ENCODE results near the gene PIK3R2.
"Not testable (repeated sequence)": the region's sequence is repeated elsewhere in the genome, so short reads cannot be mapped to it uniquely, and the experiment has no call there.

The PIK3R2 gene

DNA sequence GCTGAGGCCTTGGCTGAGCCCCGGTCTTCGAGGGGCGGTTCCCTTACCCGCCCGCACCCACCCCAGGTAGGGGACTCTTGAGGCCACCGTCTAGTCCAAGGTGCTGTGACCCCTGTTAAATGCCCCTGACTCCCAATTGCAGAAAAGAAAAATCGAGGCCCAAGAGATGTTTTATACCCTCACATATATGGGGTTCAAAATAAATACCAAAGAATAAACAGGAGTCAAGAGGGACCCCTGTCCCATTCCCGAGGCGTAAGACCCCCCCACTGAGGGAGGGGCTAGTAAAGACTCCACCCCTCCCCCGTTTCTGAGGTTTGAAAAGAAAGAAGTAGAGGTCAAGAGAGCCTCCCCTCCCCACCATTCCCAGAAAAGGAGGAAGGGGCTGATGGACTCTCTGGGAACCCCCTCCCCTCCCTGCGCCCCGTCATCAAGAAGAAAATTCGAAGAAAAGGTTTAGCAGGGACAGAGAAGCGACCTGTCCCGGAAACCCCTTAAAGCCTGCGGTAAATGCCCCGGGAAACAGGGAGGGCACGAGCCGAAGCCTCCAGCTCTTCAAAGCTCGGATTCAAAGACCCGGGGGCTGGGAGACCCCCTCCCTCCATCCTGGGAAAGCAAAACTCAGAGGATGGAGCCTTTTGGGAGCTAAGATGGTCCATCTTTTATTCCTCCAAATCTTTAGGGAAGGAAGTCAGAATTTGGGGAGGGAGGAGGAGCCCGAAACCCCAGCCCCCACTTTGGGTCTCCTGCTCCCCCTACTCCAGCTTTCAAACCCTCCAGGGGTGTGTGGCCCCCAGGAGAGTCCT is 51.6 kb downstream of the PIK3R2 start:
- no peaks in the 10 kb centered on the region for H3K27me3 ChIP-seq (ENCODE audit: control insufficient read depth, insufficient read depth, low read length)
- peaks cover 19% of the 10 kb centered on the region for H3K36me3 ChIP-seq (ENCODE audit: control insufficient read depth, insufficient read depth, low read length)
- peak overlapping the region; percentile 78 for H3K4me3 ChIP-seq (ENCODE audit: low read depth, low read length)
- H3K4me1 ChIP-seq (ENCODE audit: control insufficient read depth, insufficient read depth, low read length) = peaks cover 9% of the 10 kb centered on the region
- peak overlapping the region; percentile 74 for H3K9ac ChIP-seq (ENCODE audit: low read depth, low read length)
- H3K9me3 ChIP-seq (ENCODE audit: control insufficient read depth, insufficient read depth, low read length) = no peaks in the 10 kb centered on the region
- peak overlapping the region; percentile 98 for H3K27ac ChIP-seq (ENCODE audit: low read depth, low read length)

DNA sequence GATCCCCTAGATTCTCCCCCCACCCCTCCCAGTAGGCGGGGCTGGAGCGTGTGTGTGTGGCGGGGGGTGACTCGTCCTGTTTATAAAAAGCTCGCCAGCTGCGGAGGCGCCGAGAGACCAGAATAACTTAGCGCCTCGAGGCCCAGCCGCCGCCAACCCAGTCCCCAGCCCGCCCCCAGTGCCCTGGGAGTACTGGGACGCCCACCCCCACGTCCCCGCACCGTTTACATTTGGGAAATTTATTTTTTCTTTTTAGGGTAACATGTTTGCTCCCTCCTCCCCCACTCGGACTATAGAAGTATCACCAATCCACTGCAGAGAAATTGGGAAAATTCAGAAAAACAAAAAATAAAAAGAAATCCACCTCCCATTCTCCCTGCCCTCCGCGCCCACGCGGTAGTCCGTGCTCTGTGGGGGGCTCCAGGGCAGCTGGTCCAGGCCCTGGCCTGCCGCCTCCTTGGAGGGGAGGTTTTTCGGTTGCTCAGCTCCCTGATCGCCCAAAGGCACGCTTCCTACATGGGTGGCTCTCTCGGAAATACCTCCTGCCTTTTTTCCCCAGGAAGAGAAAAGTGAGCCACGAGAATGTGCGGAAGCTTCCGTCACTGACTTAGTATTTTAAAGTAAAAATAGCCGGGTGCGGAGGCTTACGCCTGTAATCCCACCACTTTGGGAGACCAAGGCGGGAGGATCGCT is 52.4 kb downstream of the PIK3R2 start:
- peak overlapping the region; percentile 78 for H3K4me3 ChIP-seq (ENCODE audit: low read depth, low read length)
- peak overlapping the region; percentile 74 for H3K9ac ChIP-seq (ENCODE audit: low read depth, low read length)
- peaks cover 12% of the 10 kb centered on the region for H3K36me3 ChIP-seq (ENCODE audit: control insufficient read depth, insufficient read depth, low read length)
- no peaks in the 10 kb centered on the region for H3K9me3 ChIP-seq (ENCODE audit: control insufficient read depth, insufficient read depth, low read length)
- H3K27me3 ChIP-seq (ENCODE audit: control insufficient read depth, insufficient read depth, low read length) = no peaks in the 10 kb centered on the region
- peaks cover 9% of the 10 kb centered on the region for H3K4me1 ChIP-seq (ENCODE audit: control insufficient read depth, insufficient read depth, low read length)
- peak overlapping the region; percentile 98 for H3K27ac ChIP-seq (ENCODE audit: low read depth, low read length)

DNA sequence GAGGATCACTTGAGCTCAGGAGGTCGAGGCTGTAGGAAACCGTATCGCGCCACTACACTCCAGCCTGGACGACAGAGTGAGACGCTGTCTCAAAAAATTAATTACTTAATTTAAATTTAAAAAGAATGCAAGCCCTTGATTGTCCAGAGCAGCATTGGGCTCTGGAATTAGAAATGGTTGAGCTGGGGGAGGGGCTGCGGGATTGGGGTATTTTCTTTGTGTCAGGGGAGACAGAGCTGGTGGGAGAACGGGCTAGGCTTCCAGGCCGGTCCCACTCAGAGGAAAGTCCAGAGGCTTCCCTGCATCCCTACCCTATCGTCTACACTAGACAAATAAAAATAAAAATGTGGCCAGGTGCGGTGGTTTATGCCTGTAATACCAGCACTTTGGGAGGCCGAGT is 53.1 kb downstream of the PIK3R2 start:
- Histone ChIP-seq H3K9ac (ENCODE audit: low read depth, low read length) (0 out of 2 replicates have a peak overlapping the region, but pooled peaks have one; percentile 74), H3K27ac (ENCODE audit: low read depth, low read length) (peak overlapping the region; percentile 98), H3K27me3 (ENCODE audit: control insufficient read depth, insufficient read depth, low read length) (no peaks in the 10 kb centered on the region)

DNA sequence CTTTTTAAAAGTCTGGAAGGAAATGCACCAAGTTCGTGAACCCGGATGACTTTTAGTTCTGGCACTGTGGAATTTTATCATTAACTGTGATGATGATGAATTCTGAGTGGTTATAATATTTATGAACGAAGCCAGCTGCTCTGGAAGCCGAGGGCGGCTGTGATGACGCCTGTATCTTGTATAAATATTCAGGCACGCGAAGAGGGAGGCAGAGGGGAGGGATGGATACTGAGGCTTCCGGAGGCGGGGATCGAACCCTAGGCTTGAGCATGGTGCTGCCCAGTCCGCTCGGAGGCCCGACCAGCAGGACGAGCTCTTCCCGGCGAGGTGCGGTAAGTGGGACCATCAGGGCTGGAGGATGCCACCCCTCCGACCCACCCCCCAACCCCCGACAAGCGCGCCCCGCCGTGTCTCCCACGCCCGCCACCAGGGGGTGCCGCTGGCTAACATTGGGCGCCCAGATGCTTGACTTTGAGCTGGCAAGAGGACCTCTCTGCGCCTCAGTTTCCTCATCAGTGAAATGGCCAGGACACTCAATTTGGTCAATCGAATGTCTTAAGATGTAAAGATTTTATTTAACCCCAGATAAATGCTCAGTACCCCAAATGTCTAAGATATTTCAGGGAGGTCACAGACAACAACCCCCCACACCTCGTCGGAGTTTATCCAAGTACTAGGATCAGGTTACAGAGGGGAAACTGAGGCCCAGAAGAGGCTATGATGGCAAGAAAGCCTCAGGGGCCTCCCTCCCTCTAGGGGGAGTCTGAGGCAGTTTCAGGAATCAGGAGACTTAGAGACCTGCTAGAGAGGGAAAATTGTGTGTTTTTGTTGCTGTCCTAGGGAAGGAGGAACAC is 55.4 kb downstream of the PIK3R2 start:
- Histone ChIP-seq H3K9ac (ENCODE audit: low read depth, low read length) (no peak overlapping the region), H3K4me3 (ENCODE audit: low read depth, low read length) (no peak overlapping the region), H3K4me1 (ENCODE audit: control insufficient read depth, insufficient read depth, low read length) (peaks cover 9% of the 10 kb centered on the region), H3K36me3 (ENCODE audit: control insufficient read depth, insufficient read depth, low read length) (no peaks in the 10 kb centered on the region), H3K27me3 (ENCODE audit: control insufficient read depth, insufficient read depth, low read length) (no peaks in the 10 kb centered on the region), H3K9me3 (ENCODE audit: control insufficient read depth, insufficient read depth, low read length) (no peaks in the 10 kb centered on the region), H3K27ac (ENCODE audit: low read depth, low read length) (no peak overlapping the region)

More for the DNA sequence above, 53.1 kb downstream of the PIK3R2 start:
- Histone ChIP-seq H3K4me3 (ENCODE audit: low read depth, low read length) (peak overlapping the region; percentile 78; the same call in 1 of the 2 replicates), H3K9me3 (ENCODE audit: control insufficient read depth, insufficient read depth, low read length) (no peaks in the 10 kb centered on the region), H3K4me1 (ENCODE audit: control insufficient read depth, insufficient read depth, low read length) (peaks cover 9% of the 10 kb centered on the region), H3K36me3 (ENCODE audit: control insufficient read depth, insufficient read depth, low read length) (peaks cover 8% of the 10 kb centered on the region)

DNA sequence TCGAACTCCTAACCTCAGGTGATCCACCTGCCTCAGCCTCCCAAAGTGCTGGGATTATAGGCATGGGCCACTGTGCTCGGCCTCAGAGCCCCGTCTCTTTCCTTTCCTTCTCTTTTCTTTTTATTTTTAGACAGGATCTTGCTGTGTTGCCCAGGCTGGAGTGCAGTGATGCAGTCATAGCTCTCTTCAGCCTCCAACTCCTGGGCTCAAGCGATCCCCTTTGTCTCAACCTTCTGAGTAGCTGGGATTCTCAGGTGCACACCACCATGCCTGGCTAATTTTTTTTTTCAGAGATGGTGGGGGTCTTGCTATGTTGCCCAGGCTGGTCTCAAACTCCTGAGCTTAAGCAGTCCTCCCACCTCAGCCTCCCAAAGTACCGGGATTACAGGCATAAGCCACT is 56.9 kb downstream of the PIK3R2 start:
- H3K9ac ChIP-seq (ENCODE audit: low read depth, low read length); H3K36me3 ChIP-seq (ENCODE audit: control insufficient read depth, insufficient read depth, low read length); H3K27me3 ChIP-seq (ENCODE audit: control insufficient read depth, insufficient read depth, low read length); H3K4me1 ChIP-seq (ENCODE audit: control insufficient read depth, insufficient read depth, low read length); H3K9me3 ChIP-seq (ENCODE audit: control insufficient read depth, insufficient read depth, low read length); H3K4me3 ChIP-seq (ENCODE audit: low read depth, low read length); H3K27ac ChIP-seq (ENCODE audit: low read depth, low read length): not testable (repeated sequence)

DNA sequence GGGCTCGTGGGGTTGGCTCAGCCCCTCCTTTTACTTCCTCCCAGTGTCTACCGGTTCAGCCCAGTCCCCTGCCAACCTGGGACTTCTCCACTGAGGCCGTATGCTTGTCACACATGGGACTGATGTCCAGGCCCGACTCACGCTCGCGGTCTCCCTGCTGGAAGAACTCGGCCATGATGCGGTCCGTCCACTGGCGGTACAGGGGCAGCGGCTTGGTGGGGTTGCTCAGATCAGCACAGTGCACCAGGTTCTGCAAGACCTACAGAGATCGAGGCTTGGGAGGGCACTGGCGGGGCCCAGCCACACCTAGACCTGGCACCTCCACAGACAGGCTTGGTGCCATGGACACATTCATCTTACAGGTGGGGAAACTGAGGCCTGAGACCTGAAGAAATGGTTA is 58.7 kb downstream of the PIK3R2 start:
- H3K9me3 ChIP-seq (ENCODE audit: control insufficient read depth, insufficient read depth, low read length) = no peaks in the 10 kb centered on the region
- H3K9ac ChIP-seq (ENCODE audit: low read depth, low read length) = no peak overlapping the region
- no peak overlapping the region for H3K27ac ChIP-seq (ENCODE audit: low read depth, low read length)
- no peak overlapping the region for H3K4me3 ChIP-seq (ENCODE audit: low read depth, low read length)
- H3K36me3 ChIP-seq (ENCODE audit: control insufficient read depth, insufficient read depth, low read length) = no peaks in the 10 kb centered on the region
- H3K4me1 ChIP-seq (ENCODE audit: control insufficient read depth, insufficient read depth, low read length) = no peaks in the 10 kb centered on the region
- no peaks in the 10 kb centered on the region for H3K27me3 ChIP-seq (ENCODE audit: control insufficient read depth, insufficient read depth, low read length)

DNA sequence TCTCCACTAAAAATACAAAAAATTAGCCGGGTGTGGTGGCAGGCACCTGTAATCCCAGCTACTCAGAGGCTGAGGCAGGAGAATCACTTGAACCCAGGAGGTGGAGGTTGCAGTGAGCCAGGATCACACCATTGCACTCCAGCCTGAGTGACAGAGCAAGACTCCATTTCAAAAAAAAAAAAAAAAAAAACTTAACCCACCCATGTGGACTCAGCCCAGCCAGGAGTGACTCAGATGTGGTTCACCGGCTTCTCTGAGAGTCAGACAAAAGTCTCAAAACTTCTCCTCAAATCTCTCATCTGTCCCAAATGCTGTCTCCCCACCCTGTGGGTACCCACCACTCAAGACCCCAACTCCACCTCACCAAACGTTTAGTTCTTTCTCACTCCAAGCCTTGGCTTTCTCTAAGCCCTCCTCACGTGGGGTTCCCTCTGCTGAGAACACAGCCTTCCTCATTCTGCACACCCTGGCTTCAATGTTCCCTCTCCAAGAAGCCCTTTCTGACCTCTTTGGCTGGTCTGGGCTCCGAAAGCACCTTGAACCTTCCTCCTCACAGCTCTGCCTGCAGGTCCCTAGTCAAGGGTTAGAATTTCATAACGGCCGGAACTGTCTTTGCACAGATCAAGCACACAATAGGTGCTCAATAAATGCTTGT is 61.9 kb downstream of the PIK3R2 start:
- Histone ChIP-seq H3K4me1 (ENCODE audit: control insufficient read depth, insufficient read depth, low read length) (no peaks in the 10 kb centered on the region), H3K9ac (ENCODE audit: low read depth, low read length) (no peak overlapping the region), H3K27me3 (ENCODE audit: control insufficient read depth, insufficient read depth, low read length) (no peaks in the 10 kb centered on the region), H3K4me3 (ENCODE audit: low read depth, low read length) (no peak overlapping the region), H3K27ac (ENCODE audit: low read depth, low read length) (no peak overlapping the region), H3K9me3 (ENCODE audit: control insufficient read depth, insufficient read depth, low read length) (no peaks in the 10 kb centered on the region), H3K36me3 (ENCODE audit: control insufficient read depth, insufficient read depth, low read length) (no peaks in the 10 kb centered on the region)

DNA sequence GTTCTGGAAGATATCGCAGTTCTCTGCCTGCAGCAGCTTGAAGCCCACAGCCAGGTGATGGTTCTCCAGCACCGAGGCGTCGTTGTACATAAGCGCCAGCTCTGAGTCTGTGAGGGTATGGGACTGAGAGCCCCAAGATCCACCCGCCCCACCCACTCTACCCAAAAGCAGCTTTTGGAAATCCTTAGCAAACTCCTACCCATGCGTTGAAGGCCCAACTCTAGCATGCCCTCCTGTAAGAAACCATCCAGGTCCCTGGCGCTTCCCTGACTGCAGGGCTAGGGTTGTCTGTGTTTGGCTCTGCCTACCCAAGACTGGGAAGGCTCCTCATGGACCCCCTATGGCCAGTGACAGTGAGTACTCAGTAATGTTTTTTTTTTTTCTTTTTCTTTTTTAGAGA is 63.8 kb downstream of the PIK3R2 start:
- H3K36me3 ChIP-seq (ENCODE audit: control insufficient read depth, insufficient read depth, low read length) = no peaks in the 10 kb centered on the region
- no peaks in the 10 kb centered on the region for H3K9me3 ChIP-seq (ENCODE audit: control insufficient read depth, insufficient read depth, low read length)
- no peaks in the 10 kb centered on the region for H3K4me1 ChIP-seq (ENCODE audit: control insufficient read depth, insufficient read depth, low read length)
- no peak overlapping the region for H3K4me3 ChIP-seq (ENCODE audit: low read depth, low read length)
- H3K27ac ChIP-seq (ENCODE audit: low read depth, low read length) = no peak overlapping the region
- H3K9ac ChIP-seq (ENCODE audit: low read depth, low read length) = no peak overlapping the region
- H3K27me3 ChIP-seq (ENCODE audit: control insufficient read depth, insufficient read depth, low read length) = no peaks in the 10 kb centered on the region

DNA sequence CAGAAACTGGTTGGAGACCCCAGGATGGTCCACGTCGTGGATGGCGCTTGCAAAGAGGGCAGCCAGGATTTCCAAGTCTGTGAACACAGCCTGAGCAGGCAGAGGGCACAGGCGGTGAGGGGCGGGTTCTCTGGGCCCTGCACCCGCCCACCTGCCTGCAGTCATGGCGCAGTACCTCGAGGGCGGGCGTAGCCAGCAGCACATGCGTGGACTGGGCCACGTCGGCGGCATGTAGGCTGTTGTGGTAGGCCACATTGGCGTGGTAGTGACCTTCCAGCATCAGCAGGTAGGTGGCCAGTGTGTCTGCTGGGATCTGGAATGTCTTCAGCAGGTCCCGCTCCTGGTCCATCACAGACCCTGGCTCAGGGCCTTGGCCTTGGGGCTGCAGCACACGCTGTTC is 65.2 kb downstream of the PIK3R2 start:
- no peaks in the 10 kb centered on the region for H3K36me3 ChIP-seq (ENCODE audit: control insufficient read depth, insufficient read depth, low read length)
- no peaks in the 10 kb centered on the region for H3K27me3 ChIP-seq (ENCODE audit: control insufficient read depth, insufficient read depth, low read length)
- H3K4me1 ChIP-seq (ENCODE audit: control insufficient read depth, insufficient read depth, low read length) = no peaks in the 10 kb centered on the region
- H3K9me3 ChIP-seq (ENCODE audit: control insufficient read depth, insufficient read depth, low read length) = no peaks in the 10 kb centered on the region
- no peak overlapping the region for H3K9ac ChIP-seq (ENCODE audit: low read depth, low read length)
- H3K27ac ChIP-seq (ENCODE audit: low read depth, low read length) = no peak overlapping the region
- H3K4me3 ChIP-seq (ENCODE audit: low read depth, low read length) = no peak overlapping the region

DNA sequence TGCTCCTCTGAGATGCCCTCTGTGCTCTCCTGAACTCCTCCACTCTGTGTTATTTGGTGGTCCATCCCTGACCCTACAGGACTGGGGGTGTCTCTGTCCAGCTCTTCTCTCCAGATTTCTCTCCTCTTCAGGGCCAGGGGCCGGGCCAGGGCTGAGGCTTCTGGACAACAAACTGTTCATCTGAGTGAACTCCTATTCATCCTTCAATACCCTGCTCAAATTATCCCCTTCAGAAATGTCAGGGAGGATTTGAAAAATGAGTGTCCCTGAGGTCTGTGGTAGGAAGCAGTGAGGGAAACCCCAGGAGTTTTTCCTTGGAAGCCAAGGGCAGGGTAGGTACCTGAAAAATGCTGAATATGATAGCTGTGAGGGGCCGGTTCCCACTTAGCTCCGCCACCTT is 65.6 kb downstream of the PIK3R2 start:
- Histone ChIP-seq H3K9me3 (ENCODE audit: control insufficient read depth, insufficient read depth, low read length) (no peaks in the 10 kb centered on the region), H3K4me1 (ENCODE audit: control insufficient read depth, insufficient read depth, low read length) (no peaks in the 10 kb centered on the region), H3K27me3 (ENCODE audit: control insufficient read depth, insufficient read depth, low read length) (no peaks in the 10 kb centered on the region), H3K27ac (ENCODE audit: low read depth, low read length) (no peak overlapping the region), H3K36me3 (ENCODE audit: control insufficient read depth, insufficient read depth, low read length) (no peaks in the 10 kb centered on the region), H3K9ac (ENCODE audit: low read depth, low read length) (no peak overlapping the region), H3K4me3 (ENCODE audit: low read depth, low read length) (no peak overlapping the region)

Data from HUES48 (cell line).